HEK293 (cell line): Measurements from ENCODE around the gene CCR6.

Source experiments
- CTCF ChIP-seq: fragments of 450-650 bp; formaldehyde crosslinking; IDR thresholded peaks from 2 replicates; pipeline ENCODE4 v1.5.1; 2016; ENCODE audit warnings: missing biosample characterization, missing genetic modification characterization
- GLI2 ChIP-seq: fragments of 450-650 bp; formaldehyde crosslinking; IDR thresholded peaks from 2 replicates; pipeline ENCODE4; 2017; ENCODE audit warnings: missing biosample characterization, missing genetic modification characterization, low read depth, borderline replicate concordance
- MZF1 ChIP-seq: fragments of 450-650 bp; formaldehyde crosslinking; IDR thresholded peaks from 2 replicates; pipeline ENCODE4 v1.5.1; 2017; ENCODE audit warnings: missing biosample characterization, missing genetic modification characterization, borderline replicate concordance
- SP7 ChIP-seq: fragments of 450-650 bp; formaldehyde crosslinking; IDR thresholded peaks from 2 replicates; pipeline ENCODE4 v1.5.1; 2016; ENCODE audit warnings: missing biosample characterization, missing genetic modification characterization
- ZNF132 ChIP-seq: fragments of 450-650 bp; formaldehyde crosslinking; IDR thresholded peaks from 2 replicates; pipeline ENCODE4 v1.5.1; 2017; ENCODE audit warnings: missing biosample characterization, missing genetic modification characterization, borderline replicate concordance
- ZNF274 ChIP-seq, 2 experiments: fragments of 200-500 bp in 1 of 2; fragments of 450-650 bp in 1 of 2; sonication (Bioruptor generic) in 1 of 2; formaldehyde crosslinking in 1 of 2; IDR thresholded peaks; 2 replicates each; pipeline versions ENCODE4 v1.5.1 to v1.6.1; 2014 to 2016; ENCODE audit warnings: borderline replicate concordance in 1 of 2, inconsistent platforms in 1 of 2, low read length in 1 of 2, missing biosample characterization in 1 of 2, missing genetic modification characterization in 1 of 2
- ZNF302 ChIP-seq: fragments of 450-650 bp; formaldehyde crosslinking; IDR thresholded peaks from 2 replicates; pipeline ENCODE4 v1.5.1; 2016; ENCODE audit warnings: missing biosample characterization, missing genetic modification characterization, low read depth
- ZNF501 ChIP-seq: fragments of 450-650 bp; formaldehyde crosslinking; IDR thresholded peaks from 2 replicates; pipeline ENCODE4 v1.5.1; 2016; ENCODE audit warnings: missing biosample characterization, missing genetic modification characterization
- ZNF701 ChIP-seq: fragments of 450-650 bp; formaldehyde crosslinking; IDR thresholded peaks from 2 replicates; pipeline ENCODE4 v1.5.1; 2016; ENCODE audit warnings: missing biosample characterization, missing genetic modification characterization
- ZSCAN16 ChIP-seq: fragments of 450-650 bp; formaldehyde crosslinking; IDR thresholded peaks from 2 replicates; pipeline ENCODE4 v1.5.1; 2016; ENCODE audit warnings: missing biosample characterization, missing genetic modification characterization

- TF ChIP-seq ZNF132 (tag by site-specific recombination) (no peak), ZNF701 (tag by site-specific recombination) (no peak), MZF1 (tag by site-specific recombination) (no peak), CTCF (tag by site-specific recombination) (no peak), ZNF302 (tag by site-specific recombination) (no peak), GLI2 (no peak), ZNF501 (tag by site-specific recombination) (no peak), ZSCAN16 (tag by site-specific recombination) (no peak), SP7 (no peak), ZNF274 (IDR thresholded peaks at IDR 0.05; ENCODE audit: low read length) (no peak), ZNF274 (tag by site-specific recombination; IDR thresholded peaks at IDR 0.05; ENCODE audit: borderline replicate concordance) (no peak)
These were observed 31.4 kb downstream of the CCR6 start for GRCh38 chr6:167154291-167154690.
